ENCODE measurements around the gene PLCB2. TPM values are rescaled to one million over a fixed set of nuclear protein-coding genes. Genes with fewer than 3 reads are reported as not detected.

PLCB2 gene
- total and polyA plus RNA-seq, 2 donors (not counting 1 experiment from before 2014, with no cell fraction given): 166 to 312 TPM

- no peaks in the 10 kb centered on the region for H3K4me1 ChIP-seq (ENCODE audit: control insufficient read depth in 2 of 2, insufficient read depth in 2 of 2, low read length in 2 of 2)
- H3K9me3 Mint-ChIP-seq (ENCODE audit: insufficient read depth): peaks cover 6% of the 10 kb centered on the region
- no peak overlapping the region for H2AFZ ChIP-seq (ENCODE audit: insufficient read depth, low read depth, low read length, poor library complexity, severe bottlenecking)
- no peak overlapping the region for H3K4me3 ChIP-seq (ENCODE audit: control extremely low read depth in 1 of 5, extremely low read depth in 1 of 5, insufficient read depth in 1 of 5, low read depth in 2 of 5, low read length in 4 of 5)
- no peak overlapping the region for H3K4me3 Mint-ChIP-seq
- ATAC-seq (ENCODE audit: low read depth) (no peak), DNase-seq (no peak)
- no peaks in the 10 kb centered on the region for H4K20me1 ChIP-seq (ENCODE audit: control insufficient read depth, insufficient read depth, low read length, poor library complexity, severe bottlenecking)
- no peak for TF ChIP-seq EZH2 (IDR thresholded peaks at IDR 0.05; ENCODE audit: borderline replicate concordance, insufficient read depth, low read depth, low read length, poor library complexity, severe bottlenecking)
- TF ChIP-seq, protein P1, sequence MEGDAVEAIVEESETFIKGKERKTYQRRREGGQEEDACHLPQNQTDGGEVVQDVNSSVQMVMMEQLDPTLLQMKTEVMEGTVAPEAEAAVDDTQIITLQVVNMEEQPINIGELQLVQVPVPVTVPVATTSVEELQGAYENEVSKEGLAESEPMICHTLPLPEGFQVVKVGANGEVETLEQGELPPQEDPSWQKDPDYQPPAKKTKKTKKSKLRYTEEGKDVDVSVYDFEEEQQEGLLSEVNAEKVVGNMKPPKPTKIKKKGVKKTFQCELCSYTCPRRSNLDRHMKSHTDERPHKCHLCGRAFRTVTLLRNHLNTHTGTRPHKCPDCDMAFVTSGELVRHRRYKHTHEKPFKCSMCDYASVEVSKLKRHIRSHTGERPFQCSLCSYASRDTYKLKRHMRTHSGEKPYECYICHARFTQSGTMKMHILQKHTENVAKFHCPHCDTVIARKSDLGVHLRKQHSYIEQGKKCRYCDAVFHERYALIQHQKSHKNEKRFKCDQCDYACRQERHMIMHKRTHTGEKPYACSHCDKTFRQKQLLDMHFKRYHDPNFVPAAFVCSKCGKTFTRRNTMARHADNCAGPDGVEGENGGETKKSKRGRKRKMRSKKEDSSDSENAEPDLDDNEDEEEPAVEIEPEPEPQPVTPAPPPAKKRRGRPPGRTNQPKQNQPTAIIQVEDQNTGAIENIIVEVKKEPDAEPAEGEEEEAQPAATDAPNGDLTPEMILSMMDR (IDR thresholded peaks at IDR 0.05): no peak
- H3K27me3 ChIP-seq (replicated peaks in 1 of 4; ENCODE audit: control extremely low read depth in 1 of 4, control insufficient read depth in 3 of 4, insufficient read depth in 4 of 4, low read length in 3 of 4): no peaks in the 10 kb centered on the region
- H3K79me2 ChIP-seq (ENCODE audit: control insufficient read depth, insufficient read depth, low read length): no peaks in the 10 kb centered on the region
- no peak overlapping the region for H3K27ac ChIP-seq (ENCODE audit: low read length in 2 of 2)
- H3K4me1 Mint-ChIP-seq: peaks cover 8% of the 10 kb centered on the region
- peaks cover 0 to 12% (median 0%) of the 10 kb centered on the region in 3 donors for H3K9me3 ChIP-seq (ENCODE audit: control extremely low read depth in 1 of 3, control insufficient read depth in 2 of 3, insufficient read depth in 1 of 3, low read length in 2 of 3)
- ChIA-PET CTCF (interaction anchor here (0.8 to 14.9 kb wide), 6 partner anchors 9 to 39 kb away, joined by 3 to 204 read pairs (median 6); partner anchors contain the start of gene CCDC9B), POLR2A (no interaction called here)
- no peak overlapping the region for H3K9ac ChIP-seq (ENCODE audit: low read length)
- H3K36me3 ChIP-seq (replicated peaks in 1 of 2; ENCODE audit: control extremely low read depth in 1 of 2, control insufficient read depth in 1 of 2, extremely low read depth in 1 of 2, insufficient read depth in 2 of 2, low read length in 1 of 2): peaks cover 0 to 69% of the 10 kb centered on the region in 2 experiments
- no peak overlapping the region for H3K27ac Mint-ChIP-seq
- no peak overlapping the region for H3K4me2 ChIP-seq (replicated peaks; ENCODE audit: low read depth, low read length, poor library complexity, severe bottlenecking)
- no CpG with 5 or more reads among the region's 2 CpGs for WGBS (ENCODE audit: insufficient coverage)
- intact Hi-C loops (cut with micrococcal nuclease): no loop called here
- no peaks in the 10 kb centered on the region for H3K27me3 Mint-ChIP-seq
These were observed 7.0 kb downstream of the PLCB2 start for GRCh38 chr15:40300771-40301170.

GRCh38 chr15:40300367-40300766 is 7.4 kb downstream of the PLCB2 start:
- DNase-seq (no peak), ATAC-seq (ENCODE audit: low read depth) (no peak)
- H3K4me2 ChIP-seq (replicated peaks; ENCODE audit: low read depth, low read length, poor library complexity, severe bottlenecking): no peak overlapping the region
- WGBS (ENCODE audit: insufficient coverage): no CpG with 5 or more reads among the region's 2 CpGs
- H3K36me3 ChIP-seq (replicated peaks in 1 of 2; ENCODE audit: control extremely low read depth in 1 of 2, control insufficient read depth in 1 of 2, extremely low read depth in 1 of 2, insufficient read depth in 2 of 2, low read length in 1 of 2): peaks cover 0 to 71% of the 10 kb centered on the region in 2 experiments
- H3K9me3 ChIP-seq (ENCODE audit: control extremely low read depth in 1 of 3, control insufficient read depth in 2 of 3, insufficient read depth in 1 of 3, low read length in 2 of 3): peaks cover 0 to 12% (median 0%) of the 10 kb centered on the region in 3 donors
- Mint-ChIP-seq H3K9me3 (ENCODE audit: insufficient read depth) (peaks cover 6% of the 10 kb centered on the region), H3K27me3 (no peaks in the 10 kb centered on the region), H3K4me1 (peaks cover 11% of the 10 kb centered on the region), H3K27ac (no peak overlapping the region), H3K4me3 (no peak overlapping the region)
- POLR2A ChIA-PET: no interaction called here
- no peak overlapping the region for H3K4me3 ChIP-seq (ENCODE audit: control extremely low read depth in 1 of 5, extremely low read depth in 1 of 5, insufficient read depth in 1 of 5, low read depth in 2 of 5, low read length in 4 of 5)
- H2AFZ ChIP-seq (ENCODE audit: insufficient read depth, low read depth, low read length, poor library complexity, severe bottlenecking): no peak overlapping the region
- CTCF ChIA-PET: interaction anchor here (0.8 to 14.9 kb wide), 4 partner anchors 13 to 40 kb away, joined by 3 to 204 read pairs (median 19); partner anchors contain the start of gene CCDC9B
- H3K27me3 ChIP-seq (replicated peaks in 1 of 4; ENCODE audit: control extremely low read depth in 1 of 4, control insufficient read depth in 3 of 4, insufficient read depth in 4 of 4, low read length in 3 of 4): no peaks in the 10 kb centered on the region
- H3K4me1 ChIP-seq (ENCODE audit: control insufficient read depth in 2 of 2, insufficient read depth in 2 of 2, low read length in 2 of 2): no peaks in the 10 kb centered on the region
- no peak overlapping the region for H3K27ac ChIP-seq (ENCODE audit: low read length in 2 of 2)
- intact Hi-C loops (cut with micrococcal nuclease): no loop called here
- no peaks in the 10 kb centered on the region for H3K79me2 ChIP-seq (ENCODE audit: control insufficient read depth, insufficient read depth, low read length)
- H3K9ac ChIP-seq (ENCODE audit: low read length): no peak overlapping the region
- no peaks in the 10 kb centered on the region for H4K20me1 ChIP-seq (ENCODE audit: control insufficient read depth, insufficient read depth, low read length, poor library complexity, severe bottlenecking)
- TF ChIP-seq, protein P1 (IDR thresholded peaks at IDR 0.05): no peak
- no peak for TF ChIP-seq EZH2 (IDR thresholded peaks at IDR 0.05; ENCODE audit: borderline replicate concordance, insufficient read depth, low read depth, low read length, poor library complexity, severe bottlenecking)
